ENCODE measurements around the gene LBR. TPM values are rescaled to one million over a fixed set of nuclear protein-coding genes. Genes with fewer than 3 reads are reported as not detected.

Gene LBR
- total RNA-seq, 1 experiment from 2014 or later, result 106 TPM

- H3K36me3 Mint-ChIP-seq (ENCODE audit: insufficient read depth, unreplicated experiment), result no peaks in the 10 kb centered on the region
- no peaks in the 10 kb centered on the region for H3K9me3 Mint-ChIP-seq (ENCODE audit: unreplicated experiment)
- intact Hi-C loops (cut with micrococcal nuclease), result loop anchor here (5.0 kb wide), 2 partner anchors 33 to 143 kb away; partner anchors contain the start of gene LBR
- H3K27me3 Mint-ChIP-seq (ENCODE audit: insufficient read depth, unreplicated experiment), result no peaks in the 10 kb centered on the region
- no TSS peak for BruUV-seq (replicated peaks)
- H3K4me1 Mint-ChIP-seq (ENCODE audit: insufficient read depth, unreplicated experiment), result peaks cover 65% of the 10 kb centered on the region
- CTCF ChIA-PET, result interaction anchor here (0.5 to 8.0 kb wide), 14 partner anchors 11 to 896 kb away, joined by 3 to 78 read pairs (median 4); no protein-coding TSS in a partner anchor
- POLR2A ChIA-PET, result interaction anchor here (0.6 to 7.5 kb wide), 10 partner anchors 10 to 707 kb away, joined by 3 to 97 read pairs (median 4); partner anchors contain the start of genes LBR and SRP9
- TF ChIP-seq CTCF (IDR thresholded peaks at IDR 0.05; ENCODE audit: unreplicated experiment), result no peak
- no peak overlapping the region for H3K27ac Mint-ChIP-seq (ENCODE audit: low read depth, unreplicated experiment)
- DNase-seq (ENCODE audit: unreplicated experiment), result no peak
- no peak overlapping the region for H3K4me3 Mint-ChIP-seq (ENCODE audit: unreplicated experiment)
Measured at GRCh38 chr1:225460021-225460736, 32.3 kb upstream of the LBR start.

GRCh38 chr1:225458222-225458631 lies 30.4 kb upstream of the LBR start:
- H3K27me3 Mint-ChIP-seq (ENCODE audit: insufficient read depth, unreplicated experiment), result no peaks in the 10 kb centered on the region
- no peaks in the 10 kb centered on the region for H3K9me3 Mint-ChIP-seq (ENCODE audit: unreplicated experiment)
- intact Hi-C loops (cut with micrococcal nuclease), result loop anchor here (1.0 kb wide), 1 partner anchor 9 kb away; no protein-coding TSS in a partner anchor
- DNase-seq (ENCODE audit: unreplicated experiment), result peak; percentile 83
- BruUV-seq (replicated peaks), result no TSS peak
- no peak for TF ChIP-seq CTCF (IDR thresholded peaks at IDR 0.05; ENCODE audit: unreplicated experiment)
- no peak overlapping the region for H3K27ac Mint-ChIP-seq (ENCODE audit: low read depth, unreplicated experiment)
- ChIA-PET POLR2A (interaction anchor here (0.6 to 20.7 kb wide), 9 partner anchors 8 to 605 kb away, joined by 3 to 611 read pairs (median 4); partner anchors contain the start of genes LBR and SDE2), CTCF (interaction anchor here (1.0 to 1.9 kb wide), 7 partner anchors 10 to 522 kb away, joined by 3 to 7 read pairs (median 5); no protein-coding TSS in a partner anchor)
- no peaks in the 10 kb centered on the region for H3K36me3 Mint-ChIP-seq (ENCODE audit: insufficient read depth, unreplicated experiment)
- H3K4me1 Mint-ChIP-seq (ENCODE audit: insufficient read depth, unreplicated experiment), result peaks cover 74% of the 10 kb centered on the region
- H3K4me3 Mint-ChIP-seq (ENCODE audit: unreplicated experiment), result no peak overlapping the region

GRCh38 chr1:225454733-225455132 lies 26.9 kb upstream of the LBR start:
- no peaks in the 10 kb centered on the region for H3K9me3 Mint-ChIP-seq (ENCODE audit: unreplicated experiment)
- H3K36me3 Mint-ChIP-seq (ENCODE audit: insufficient read depth, unreplicated experiment), result peaks cover 2% of the 10 kb centered on the region
- intact Hi-C loops (cut with micrococcal nuclease), result no loop called here
- POLR2A ChIA-PET, result interaction anchor here (0.6 to 20.7 kb wide), 30 partner anchors 9 to 629 kb away, joined by 3 to 611 read pairs (median 4); partner anchors contain the start of genes H3-3A, LBR, PYCR2 and TMEM63A
- DNase-seq (ENCODE audit: unreplicated experiment), result peak; percentile 96
- H3K27ac Mint-ChIP-seq (ENCODE audit: low read depth, unreplicated experiment), result peak overlapping the region; percentile 60
- H3K27me3 Mint-ChIP-seq (ENCODE audit: insufficient read depth, unreplicated experiment), result no peaks in the 10 kb centered on the region
- BruUV-seq (replicated peaks), result no TSS peak
- TF ChIP-seq CTCF (IDR thresholded peaks at IDR 0.05; ENCODE audit: unreplicated experiment), result no peak
- CTCF ChIA-PET, result interaction anchor here (0.6 to 2.3 kb wide), 15 partner anchors 9 to 1108 kb away, joined by 3 to 17 read pairs (median 4); no protein-coding TSS in a partner anchor
- H3K4me3 Mint-ChIP-seq (ENCODE audit: unreplicated experiment), result peak overlapping the region; percentile 2
- peaks cover 61% of the 10 kb centered on the region for H3K4me1 Mint-ChIP-seq (ENCODE audit: insufficient read depth, unreplicated experiment)

All from MCF 10A (cell line).